HEK293T (cell line): ENCODE data around the gene OR51I2.

Experiments used
- CTCF ChIA-PET: fragments of 350-600 bp; formaldehyde crosslinking; extraction: SDS; loops from one replicate; lab custom pipeline; 2021; ENCODE audit warnings: antibody characterized with exemption, inconsistent platforms; lab: Yijun Ruan, JAX
- POLR2A ChIA-PET: fragments of 350-600 bp; formaldehyde crosslinking; extraction: SDS; loops from one replicate; lab custom pipeline; 2020; ENCODE audit warnings: antibody characterized with exemption, inconsistent platforms; lab: Yijun Ruan, JAX
- DNase-seq: peaks from one replicate; pipeline ENCODE4 v3.0.0; 2012; ENCODE audit warnings: mixed read lengths; ENCODE audit errors: extremely low spot score
- ARNT ChIP-seq: fragments of 450-650 bp; IDR thresholded peaks from 2 replicates; pipeline ENCODE4 v1.6.1; 2017; ENCODE audit warnings: mild to moderate bottlenecking
- BHLHE40 ChIP-seq: fragments of 450-650 bp; IDR thresholded peaks from 2 replicates; pipeline ENCODE4 v1.6.1; 2016; ENCODE audit warnings: mild to moderate bottlenecking, moderate library complexity, borderline replicate concordance
- CTBP1 ChIP-seq: fragments of 450-650 bp; IDR thresholded peaks from 2 replicates; pipeline ENCODE4 v1.6.1; 2016; ENCODE audit warnings: borderline replicate concordance
- ELF4 ChIP-seq: fragments of 450-650 bp; IDR thresholded peaks from 2 replicates; pipeline ENCODE4 v1.6.1; 2017; ENCODE audit warnings: antibody characterized with exemption
- FOXA1 ChIP-seq: fragments of 450-650 bp; IDR thresholded peaks from 2 replicates; pipeline ENCODE4 v1.6.1; 2016; ENCODE audit warnings: mild to moderate bottlenecking
- FOXK2 ChIP-seq: fragments of 450-650 bp; IDR thresholded peaks from 2 replicates; pipeline ENCODE4 v1.6.1; 2016; ENCODE audit warnings: mild to moderate bottlenecking
- FOXM1 ChIP-seq: fragments of 450-650 bp; IDR thresholded peaks from 2 replicates; pipeline ENCODE4 v1.6.1; 2017; ENCODE audit warnings: mild to moderate bottlenecking, borderline replicate concordance
- HDGF ChIP-seq: fragments of 450-650 bp; IDR thresholded peaks from 2 replicates; pipeline ENCODE4 v1.6.1; 2017; ENCODE audit warnings: antibody characterized with exemption, borderline replicate concordance
- L3MBTL2 ChIP-seq: fragments of 450-650 bp; conservative IDR thresholded peaks from 2 replicates; pipeline ENCODE4 v1.6.1; 2016; ENCODE audit warnings: mild to moderate bottlenecking
- LEF1 ChIP-seq: fragments of 450-650 bp; IDR thresholded peaks from 2 replicates; pipeline ENCODE4 v1.6.1; 2017; ENCODE audit warnings: mild to moderate bottlenecking, borderline replicate concordance
- NFRKB ChIP-seq: fragments of 450-650 bp; IDR thresholded peaks from 2 replicates; pipeline ENCODE4 v1.6.1; 2016; ENCODE audit warnings: mild to moderate bottlenecking, moderate library complexity
- SP1 ChIP-seq: fragments of 450-650 bp; IDR thresholded peaks from 2 replicates; pipeline ENCODE4 v1.6.1; 2017
- SUZ12 ChIP-seq: fragments of 450-650 bp; IDR thresholded peaks from 2 replicates; pipeline ENCODE4 v1.6.1; 2016; ENCODE audit warnings: mild to moderate bottlenecking
- TARDBP ChIP-seq: fragments of 450-650 bp; IDR thresholded peaks from 2 replicates; pipeline ENCODE4 v1.6.1; 2016
- ZNF384 ChIP-seq: fragments of 450-650 bp; IDR thresholded peaks from 2 replicates; pipeline ENCODE4 v1.6.1; 2016
- TF ChIP-seq, protein P1 (sequence below): fragments of 450-650 bp; IDR thresholded peaks from 2 replicates; pipeline ENCODE4 v1.6.1; 2016

The OR51I2 gene

DNA sequence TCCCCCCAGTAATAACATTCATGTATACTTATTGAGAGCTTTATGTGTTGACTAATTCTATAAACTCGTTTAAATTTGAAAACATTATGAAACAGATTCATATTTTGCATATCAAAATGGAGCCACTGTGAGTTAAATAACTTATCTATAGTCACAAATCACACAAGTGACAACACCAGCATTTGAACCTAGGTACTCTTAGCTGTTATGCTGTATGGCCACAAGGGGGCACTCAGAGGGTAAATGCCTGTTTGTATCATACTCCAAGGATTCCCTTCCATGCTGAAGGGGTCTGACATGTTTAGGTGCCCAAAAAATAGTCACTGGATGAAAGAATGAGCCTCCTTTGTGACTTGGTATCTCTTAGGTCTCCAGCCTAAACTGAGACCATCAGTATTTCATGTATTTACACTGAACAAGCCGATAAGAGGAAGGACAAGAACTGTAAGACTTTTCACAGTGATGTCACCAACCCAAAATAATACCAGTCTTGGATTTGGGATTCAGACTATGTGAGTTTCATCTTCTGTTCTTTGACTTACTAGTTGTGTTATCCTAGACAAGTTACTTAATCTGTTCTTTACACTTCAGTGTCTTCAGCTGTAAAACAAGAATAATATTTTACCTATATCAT, 27.2 kb downstream of the OR51I2 start:
- POLR2A ChIA-PET = no interaction called here
- CTCF ChIA-PET = interaction anchor here (0.7 kb wide), 1 partner anchor 79 kb away, joined by 3 read pairs; no protein-coding TSS in a partner anchor
- no peak for TF ChIP-seq FOXK2
- TF ChIP-seq FOXM1 = no peak
- TF ChIP-seq L3MBTL2 = no peak
- no peak for TF ChIP-seq NFRKB
- TF ChIP-seq ELF4 = no peak
- TF ChIP-seq LEF1 = no peak
- TF ChIP-seq HDGF = no peak
- no peak for TF ChIP-seq ARNT
- TF ChIP-seq CTBP1 = no peak
- peak; percentile 49 for DNase-seq

DNA sequence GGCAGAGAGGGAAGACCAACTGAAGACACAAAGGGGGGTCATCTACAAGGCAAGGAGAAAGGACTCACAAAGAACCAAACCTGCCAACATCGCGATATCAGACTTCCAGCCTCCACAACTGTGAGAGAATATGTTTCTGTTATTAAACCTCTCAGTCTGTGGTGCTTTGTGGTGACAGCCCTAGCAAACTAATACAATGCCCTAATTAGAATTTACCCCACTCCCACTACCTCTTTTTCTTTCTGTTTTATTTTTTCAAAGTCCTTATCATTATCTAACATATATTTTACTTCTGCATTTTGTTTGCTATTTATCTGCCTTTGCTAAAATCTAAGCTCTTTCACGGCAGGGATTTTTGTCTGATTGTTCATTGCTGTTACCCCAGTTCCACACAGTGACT, 36.9 kb downstream of the OR51I2 start:
- CTCF ChIA-PET = no interaction called here
- DNase-seq = no peak
- TF ChIP-seq FOXA1 (no peak), FOXK2 (no peak), SP1 (no peak), NFRKB (no peak), BHLHE40 (no peak), ELF4 (no peak)
- TF ChIP-seq, protein P1, sequence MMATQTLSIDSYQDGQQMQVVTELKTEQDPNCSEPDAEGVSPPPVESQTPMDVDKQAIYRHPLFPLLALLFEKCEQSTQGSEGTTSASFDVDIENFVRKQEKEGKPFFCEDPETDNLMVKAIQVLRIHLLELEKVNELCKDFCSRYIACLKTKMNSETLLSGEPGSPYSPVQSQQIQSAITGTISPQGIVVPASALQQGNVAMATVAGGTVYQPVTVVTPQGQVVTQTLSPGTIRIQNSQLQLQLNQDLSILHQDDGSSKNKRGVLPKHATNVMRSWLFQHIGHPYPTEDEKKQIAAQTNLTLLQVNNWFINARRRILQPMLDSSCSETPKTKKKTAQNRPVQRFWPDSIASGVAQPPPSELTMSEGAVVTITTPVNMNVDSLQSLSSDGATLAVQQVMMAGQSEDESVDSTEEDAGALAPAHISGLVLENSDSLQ = no peak
- POLR2A ChIA-PET = no interaction called here

DNA sequence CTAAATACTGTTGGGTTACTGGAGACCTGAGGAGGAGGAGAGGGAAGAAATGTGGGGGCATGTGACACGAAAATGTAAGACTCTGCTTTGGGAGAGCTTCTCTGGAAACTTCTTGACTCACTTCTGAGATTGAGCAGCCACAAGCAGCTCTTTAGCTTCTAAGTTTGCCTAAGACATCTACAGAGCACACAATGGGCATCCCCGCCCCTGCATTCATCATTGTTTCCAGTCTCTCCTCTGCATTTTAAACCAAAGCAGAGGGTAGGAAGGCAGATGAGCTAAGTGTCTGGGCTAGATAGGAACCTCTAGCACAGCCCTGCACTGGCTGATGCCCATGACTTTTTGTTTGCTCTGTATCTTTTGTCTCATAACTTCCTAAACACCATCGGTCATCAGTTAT, 37.3 kb downstream of the OR51I2 start:
- POLR2A ChIA-PET = no interaction called here

DNA sequence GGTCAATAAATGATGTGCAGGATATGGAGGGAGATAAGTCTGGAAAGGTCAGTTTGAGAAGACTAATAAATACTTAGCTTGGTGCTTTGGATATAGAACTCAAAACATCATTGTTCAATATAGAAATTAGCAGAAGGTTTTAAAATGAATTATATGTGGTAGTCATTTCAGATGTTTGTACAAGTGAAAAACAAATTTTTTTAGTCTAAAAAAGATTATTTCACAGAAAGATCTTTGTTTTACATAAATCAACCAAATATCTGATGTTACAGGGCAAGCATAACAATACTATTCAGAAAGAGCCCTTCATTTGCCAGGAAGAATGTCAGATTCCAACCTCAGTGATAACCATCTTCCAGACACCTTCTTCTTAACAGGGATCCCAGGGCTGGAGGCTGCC, 39.3 kb downstream of the OR51I2 start, which contains the start of gene OR52D1:
Gene OR52D1 (plus strand): TSS at position 301 of the 400 bp plus-strand sequence. CDS start 22 bp downstream, at position 323.
- CTCF ChIA-PET = no interaction called here
- POLR2A ChIA-PET = no interaction called here
- DNase-seq = no peak
- TF ChIP-seq LEF1 (no peak), BHLHE40 (no peak), FOXM1 (no peak), TARDBP (no peak), ELF4 (no peak), SUZ12 (no peak), L3MBTL2 (no peak), FOXK2 (no peak), NFRKB (no peak), ARNT (no peak)

More for the DNA sequence above, 37.3 kb downstream of the OR51I2 start:
- TF ChIP-seq ARNT = no peak
- no peak for TF ChIP-seq FOXM1
- no peak for TF ChIP-seq L3MBTL2
- TF ChIP-seq TARDBP = no peak
- no peak for TF ChIP-seq CTBP1
- TF ChIP-seq HDGF = no peak
- no peak for DNase-seq
- CTCF ChIA-PET = no interaction called here

DNA sequence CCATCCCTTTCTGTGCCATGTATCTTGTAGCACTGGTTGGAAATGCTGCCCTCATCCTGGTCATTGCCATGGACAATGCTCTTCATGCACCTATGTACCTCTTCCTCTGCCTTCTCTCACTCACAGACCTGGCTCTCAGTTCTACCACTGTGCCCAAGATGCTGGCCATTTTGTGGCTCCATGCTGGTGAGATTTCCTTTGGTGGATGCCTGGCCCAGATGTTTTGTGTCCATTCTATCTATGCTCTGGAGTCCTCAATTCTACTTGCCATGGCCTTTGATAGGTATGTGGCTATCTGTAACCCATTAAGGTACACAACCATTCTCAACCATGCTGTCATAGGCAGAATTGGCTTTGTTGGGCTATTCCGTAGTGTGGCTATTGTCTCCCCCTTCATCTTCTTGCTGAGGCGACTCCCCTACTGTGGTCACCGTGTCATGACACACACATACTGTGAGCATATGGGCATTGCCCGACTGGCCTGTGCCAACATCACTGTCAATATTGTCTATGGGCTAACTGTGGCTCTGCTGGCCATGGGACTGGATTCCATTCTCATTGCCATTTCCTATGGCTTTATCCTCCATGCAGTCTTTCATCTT, 39.8 kb downstream of the OR51I2 start:
- CTCF ChIA-PET = no interaction called here
- POLR2A ChIA-PET = no interaction called here
- no peak for DNase-seq
- TF ChIP-seq ZNF384 (no peak), CTBP1 (no peak), NFRKB (no peak), HDGF (no peak)

DNA sequence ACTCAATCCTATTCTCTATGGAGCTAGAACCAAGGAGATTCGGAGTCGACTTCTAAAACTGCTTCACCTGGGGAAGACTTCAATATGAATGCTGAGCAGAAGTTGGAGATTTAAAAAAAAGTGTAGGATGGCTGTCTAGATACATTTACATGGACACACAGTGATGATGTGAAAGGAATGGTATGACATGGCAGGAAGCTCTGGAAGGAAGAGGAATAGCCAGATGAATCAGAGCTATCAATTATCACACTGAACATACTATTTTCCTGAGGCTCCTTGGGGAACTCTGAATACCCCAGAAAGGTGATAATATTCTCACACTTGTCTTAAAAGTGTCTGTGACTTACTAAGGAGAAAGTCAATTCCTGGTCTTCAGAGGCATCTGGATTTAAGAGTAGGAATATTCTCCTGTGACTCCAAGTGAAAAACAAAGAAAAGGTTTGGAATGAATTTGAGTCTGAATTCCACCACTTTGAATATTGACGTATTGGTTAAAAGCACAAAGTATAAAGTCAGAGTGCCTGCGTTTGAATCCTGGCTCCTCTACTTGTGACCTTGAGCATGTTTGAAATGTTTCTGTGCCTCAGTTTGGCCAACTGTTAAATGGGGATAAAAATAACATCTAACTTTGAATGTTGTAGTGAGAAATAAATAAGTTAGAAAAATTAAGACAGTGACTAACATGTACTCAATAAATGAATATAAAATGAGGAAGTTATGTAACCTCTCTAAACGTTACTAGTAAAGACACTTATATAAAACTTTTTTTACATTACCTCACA, 40.6 kb downstream of the OR51I2 start:
- ChIA-PET CTCF (no interaction called here), POLR2A (no interaction called here)
- TF ChIP-seq L3MBTL2 = no peak
- no peak for TF ChIP-seq BHLHE40
- no peak for TF ChIP-seq ELF4
- TF ChIP-seq TARDBP = no peak
- TF ChIP-seq FOXK2 = no peak
- no peak for TF ChIP-seq ZNF384
- no peak for TF ChIP-seq FOXM1
- no peak for TF ChIP-seq NFRKB
- TF ChIP-seq CTBP1 = no peak
- no peak for TF ChIP-seq SP1
- TF ChIP-seq HDGF = no peak
- TF ChIP-seq ARNT = no peak
- no peak for TF ChIP-seq FOXA1
- no peak for TF ChIP-seq SUZ12
- TF ChIP-seq LEF1 = no peak
- TF ChIP-seq, protein P1 = no peak
- DNase-seq = no peak

DNA sequence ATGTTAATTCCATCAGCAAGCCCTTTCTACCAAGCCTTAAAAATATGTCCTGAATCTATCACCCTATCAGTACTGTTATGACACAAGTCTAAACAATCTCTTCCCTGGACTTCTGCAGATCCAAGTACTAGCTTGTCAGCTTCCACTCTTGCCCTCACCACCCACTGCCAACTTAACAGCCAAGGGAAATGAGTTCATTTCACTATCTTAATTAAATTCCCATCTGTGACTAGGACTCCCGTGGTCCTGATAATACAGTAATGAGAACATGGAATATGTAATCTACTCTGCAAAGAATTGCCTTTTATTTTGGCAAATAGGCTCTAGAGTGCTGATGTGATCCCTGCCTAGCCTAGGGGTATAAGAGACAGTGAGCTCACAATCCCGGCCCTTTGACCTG, 50.5 kb downstream of the OR51I2 start:
- CTCF ChIA-PET = no interaction called here
- TF ChIP-seq ELF4 (no peak), ZNF384 (no peak), LEF1 (no peak), FOXK2 (no peak)
- POLR2A ChIA-PET = no interaction called here
- DNase-seq = no peak
